Liver (tissue), 9 donors: ENCODE measurements around the gene HLA-F. TPM values are rescaled to one million over a fixed set of nuclear protein-coding genes. Genes with fewer than 3 reads are reported as not detected.

Experiments
- DNase-seq: peaks from one replicate; pipeline ENCODE4 v3.0.0-alpha.2; 2017; ENCODE audit warnings: low spot score
- H3K27ac ChIP-seq, 2 donors: one replicate each; pipeline ENCODE4 v1.7.0; 2013; ENCODE audit warnings: inconsistent platforms in 2 of 2, low read length in 2 of 2, control low read depth in 1 of 2, low read depth in 1 of 2, mild to moderate bottlenecking in 1 of 2
- H3K27me3 ChIP-seq, 4 donors: one replicate each; pipeline versions ENCODE4 v1.6.1 to v1.7.0; 2013; ENCODE audit warnings: low read length in 3 of 4, inconsistent platforms in 1 of 4, mild to moderate bottlenecking in 1 of 4, moderate library complexity in 1 of 4; ENCODE audit not compliant: control insufficient read depth in 4 of 4, insufficient read depth in 4 of 4
- H3K36me3 ChIP-seq, 4 donors: one replicate each; pipeline versions ENCODE4 v1.6.1 to v1.7.0; 2013; ENCODE audit warnings: low read length in 3 of 4, mild to moderate bottlenecking in 3 of 4, low read depth in 1 of 4, moderate library complexity in 1 of 4; ENCODE audit not compliant: control insufficient read depth in 4 of 4, insufficient read depth in 3 of 4
- H3K4me1 ChIP-seq, 4 donors: one replicate each; pipeline versions ENCODE4 v1.6.1 to v1.7.0; 2013; ENCODE audit warnings: low read length in 3 of 4, mild to moderate bottlenecking in 3 of 4, moderate library complexity in 1 of 4; ENCODE audit not compliant: control insufficient read depth in 4 of 4, insufficient read depth in 4 of 4
- H3K4me3 ChIP-seq, 3 donors: one replicate each; pipeline versions ENCODE4 v1.6.1 to v1.7.0; 2013; ENCODE audit warnings: low read length in 3 of 3, control low read depth in 1 of 3, low read depth in 1 of 3, mild to moderate bottlenecking in 1 of 3
- H3K9ac ChIP-seq, 2 donors: one replicate each; pipeline ENCODE4 v1.7.0; 2013; ENCODE audit warnings: low read length in 2 of 2, mild to moderate bottlenecking in 2 of 2, moderate library complexity in 2 of 2, control low read depth in 1 of 2, low read depth in 1 of 2
- H3K9me3 ChIP-seq, 4 donors: one replicate each; pipeline versions ENCODE4 v1.6.1 to v1.7.0; 2013; ENCODE audit warnings: low read length in 3 of 4; ENCODE audit not compliant: control insufficient read depth in 4 of 4
- FOXA1 ChIP-seq: IDR thresholded peaks from 2 replicates; pipeline ENCODE4 v1.6.1; 2016; ENCODE audit warnings: antibody characterized with exemption
- FOXA2 ChIP-seq: IDR thresholded peaks from 2 replicates; pipeline ENCODE4 v1.6.1; 2016; ENCODE audit warnings: antibody characterized with exemption
- GABPA ChIP-seq, 2 donors: IDR thresholded peaks in 1 of 2; conservative IDR thresholded peaks in 1 of 2; 2 replicates each; pipeline ENCODE4 v1.6.1; 2016; ENCODE audit warnings: antibody characterized with exemption in 2 of 2, mild to moderate bottlenecking in 1 of 2, moderate library complexity in 1 of 2
- HNF4A ChIP-seq, 2 donors: conservative IDR thresholded peaks; 2 replicates each; pipeline ENCODE4 v1.6.1; 2016; ENCODE audit warnings: antibody characterized with exemption in 2 of 2, mild to moderate bottlenecking in 2 of 2
- HNF4G ChIP-seq: IDR thresholded peaks from 2 replicates; pipeline ENCODE4 v1.6.1; 2016; ENCODE audit warnings: antibody characterized with exemption
- JUND ChIP-seq, 2 donors: IDR thresholded peaks; 2 replicates each; pipeline ENCODE4 v1.6.1; 2016; ENCODE audit warnings: antibody characterized with exemption in 2 of 2
- NR2F2 ChIP-seq: IDR thresholded peaks from 2 replicates; pipeline ENCODE4 v1.6.1; 2016; ENCODE audit warnings: antibody characterized with exemption
- RAD21 ChIP-seq, 2 donors: IDR thresholded peaks; 2 replicates each; pipeline ENCODE4 v1.6.1; 2016; ENCODE audit warnings: antibody characterized with exemption in 2 of 2, mild to moderate bottlenecking in 2 of 2
- RXRA ChIP-seq, 2 donors: IDR thresholded peaks; 2 replicates each; pipeline ENCODE4 v1.6.1; 2017 to 2018; ENCODE audit warnings: antibody characterized with exemption in 2 of 2, mild to moderate bottlenecking in 1 of 2
- SP1 ChIP-seq: IDR thresholded peaks from 2 replicates; pipeline ENCODE4 v1.6.1; 2018; ENCODE audit warnings: antibody characterized with exemption, mild to moderate bottlenecking
- TAF1 ChIP-seq: conservative IDR thresholded peaks from 2 replicates; pipeline ENCODE4 v1.6.1; 2016; ENCODE audit warnings: antibody characterized with exemption, mild to moderate bottlenecking
- YY1 ChIP-seq: IDR thresholded peaks from 2 replicates; pipeline ENCODE4 v1.6.1; 2016; ENCODE audit warnings: antibody characterized with exemption, mild to moderate bottlenecking
- ZBTB33 ChIP-seq: IDR thresholded peaks from 2 replicates; pipeline ENCODE4 v1.6.1; 2016; ENCODE audit warnings: antibody characterized with exemption
- WGBS: extraction: QIAGEN DNeasy Blood & Tissue Kit; methylation state at CpG from one replicate; pipeline ENCODE4 v1.1.7; 2013; 5-methylcytosine and 5-hydroxymethylcytosine counted together
- polyA plus RNA-seq, 2 donors: library from polyadenylated mRNA; stranded (reverse) in 1 of 2; unstranded in 1 of 2; fragments of 200-250 nt in 1 of 2; fragments of >200 nt in 1 of 2; fragmentation: Nextera tagmentation in 1 of 2; extraction: Ambion mirVana in 1 of 2; gene quantifications; one replicate each; pipeline versions ENCODE4 v1.2.1 to v1.2.3, GENCODE V29; 2013 to 2015
- total RNA-seq, 2 donors: library from RNA; depleted of rRNA; stranded (reverse); fragments of >200 nt; gene quantifications; one replicate each; pipeline ENCODE4 v1.2.3, GENCODE V29; 2014
- TF ChIP-seq, protein P1 (sequence below): fragments of 150-350 bp; IDR thresholded peaks from 2 replicates; pipeline ENCODE4 v1.5.1; 2017; ENCODE audit warnings: improper control_type of control experiment, low read depth, low read length; ENCODE audit not compliant: missing input control
- TF ChIP-seq, protein P2 (sequence below): IDR thresholded peaks from 2 replicates; pipeline ENCODE4 v1.6.1; 2016; ENCODE audit warnings: antibody characterized with exemption, mild to moderate bottlenecking
- donor health status: healthy.
- donor health status: healthy.
- donor health status: healthy.
- donor health status: healthy.
- donor health status: healthy.

The HLA-F gene
- total and polyA plus RNA-seq, 4 donors: 12.1 to 53.0 (median 31.8) TPM

- TF ChIP-seq ZBTB33: no peak
- no peak for TF ChIP-seq NR2F2
- TF ChIP-seq HNF4A (conservative IDR thresholded peaks at IDR 0.05): no peak
- TF ChIP-seq HNF4G: no peak
- no peak for TF ChIP-seq RAD21 (IDR thresholded peaks at IDR 0.05)
- no peak for TF ChIP-seq YY1
These were observed 2.8 kb downstream of the HLA-F start (continued) for GRCh38 chr6:29726001-29726400.

DNA sequence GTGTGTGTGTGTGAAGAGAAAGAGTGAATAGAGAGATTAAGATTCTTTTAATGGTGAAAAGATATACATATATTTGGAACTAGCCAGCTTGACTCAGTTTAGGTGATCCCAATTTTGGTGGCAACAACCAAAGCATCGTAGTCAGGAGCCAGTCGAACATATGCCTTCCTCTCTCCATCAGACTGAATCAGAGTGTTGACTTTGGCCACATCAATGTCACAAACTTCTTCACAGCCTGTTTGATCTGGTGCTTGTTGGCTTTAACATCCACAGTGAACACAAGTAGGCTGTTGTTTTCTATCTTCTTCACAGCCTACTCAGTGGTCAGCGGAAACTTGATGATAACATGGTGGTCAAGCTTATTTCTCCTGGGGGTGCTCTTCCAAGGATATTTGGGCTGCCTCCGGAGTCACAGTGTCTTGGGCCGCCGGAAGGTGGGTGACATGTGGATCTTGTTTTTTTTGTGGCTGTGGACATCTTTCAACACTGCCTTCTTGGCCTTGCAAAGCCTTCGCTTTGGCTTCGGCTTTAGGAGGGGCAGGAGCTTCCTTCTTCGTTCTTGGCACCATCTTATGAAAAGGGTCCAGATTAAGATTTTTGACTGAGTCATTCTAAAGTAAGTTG, 3.4 kb downstream of the HLA-F start:
- H3K27ac ChIP-seq: no peak overlapping the region
- no peak overlapping the region for H3K9ac ChIP-seq
- TF ChIP-seq ZBTB33 (no peak), JUND (IDR thresholded peaks at IDR 0.05) (no peak), RXRA (IDR thresholded peaks at IDR 0.05) (no peak), GABPA (IDR thresholded peaks at IDR 0.05 in 1 of 2, conservative IDR thresholded peaks at IDR 0.05 in 1 of 2) (no peak), SP1 (no peak), YY1 (no peak), HNF4A (conservative IDR thresholded peaks at IDR 0.05) (no peak), RAD21 (IDR thresholded peaks at IDR 0.05) (no peak), FOXA1 (no peak), TAF1 (no peak), NR2F2 (no peak), FOXA2 (no peak)
- TF ChIP-seq, protein P1, sequence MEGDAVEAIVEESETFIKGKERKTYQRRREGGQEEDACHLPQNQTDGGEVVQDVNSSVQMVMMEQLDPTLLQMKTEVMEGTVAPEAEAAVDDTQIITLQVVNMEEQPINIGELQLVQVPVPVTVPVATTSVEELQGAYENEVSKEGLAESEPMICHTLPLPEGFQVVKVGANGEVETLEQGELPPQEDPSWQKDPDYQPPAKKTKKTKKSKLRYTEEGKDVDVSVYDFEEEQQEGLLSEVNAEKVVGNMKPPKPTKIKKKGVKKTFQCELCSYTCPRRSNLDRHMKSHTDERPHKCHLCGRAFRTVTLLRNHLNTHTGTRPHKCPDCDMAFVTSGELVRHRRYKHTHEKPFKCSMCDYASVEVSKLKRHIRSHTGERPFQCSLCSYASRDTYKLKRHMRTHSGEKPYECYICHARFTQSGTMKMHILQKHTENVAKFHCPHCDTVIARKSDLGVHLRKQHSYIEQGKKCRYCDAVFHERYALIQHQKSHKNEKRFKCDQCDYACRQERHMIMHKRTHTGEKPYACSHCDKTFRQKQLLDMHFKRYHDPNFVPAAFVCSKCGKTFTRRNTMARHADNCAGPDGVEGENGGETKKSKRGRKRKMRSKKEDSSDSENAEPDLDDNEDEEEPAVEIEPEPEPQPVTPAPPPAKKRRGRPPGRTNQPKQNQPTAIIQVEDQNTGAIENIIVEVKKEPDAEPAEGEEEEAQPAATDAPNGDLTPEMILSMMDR: no peak
- TF ChIP-seq, protein P2, sequence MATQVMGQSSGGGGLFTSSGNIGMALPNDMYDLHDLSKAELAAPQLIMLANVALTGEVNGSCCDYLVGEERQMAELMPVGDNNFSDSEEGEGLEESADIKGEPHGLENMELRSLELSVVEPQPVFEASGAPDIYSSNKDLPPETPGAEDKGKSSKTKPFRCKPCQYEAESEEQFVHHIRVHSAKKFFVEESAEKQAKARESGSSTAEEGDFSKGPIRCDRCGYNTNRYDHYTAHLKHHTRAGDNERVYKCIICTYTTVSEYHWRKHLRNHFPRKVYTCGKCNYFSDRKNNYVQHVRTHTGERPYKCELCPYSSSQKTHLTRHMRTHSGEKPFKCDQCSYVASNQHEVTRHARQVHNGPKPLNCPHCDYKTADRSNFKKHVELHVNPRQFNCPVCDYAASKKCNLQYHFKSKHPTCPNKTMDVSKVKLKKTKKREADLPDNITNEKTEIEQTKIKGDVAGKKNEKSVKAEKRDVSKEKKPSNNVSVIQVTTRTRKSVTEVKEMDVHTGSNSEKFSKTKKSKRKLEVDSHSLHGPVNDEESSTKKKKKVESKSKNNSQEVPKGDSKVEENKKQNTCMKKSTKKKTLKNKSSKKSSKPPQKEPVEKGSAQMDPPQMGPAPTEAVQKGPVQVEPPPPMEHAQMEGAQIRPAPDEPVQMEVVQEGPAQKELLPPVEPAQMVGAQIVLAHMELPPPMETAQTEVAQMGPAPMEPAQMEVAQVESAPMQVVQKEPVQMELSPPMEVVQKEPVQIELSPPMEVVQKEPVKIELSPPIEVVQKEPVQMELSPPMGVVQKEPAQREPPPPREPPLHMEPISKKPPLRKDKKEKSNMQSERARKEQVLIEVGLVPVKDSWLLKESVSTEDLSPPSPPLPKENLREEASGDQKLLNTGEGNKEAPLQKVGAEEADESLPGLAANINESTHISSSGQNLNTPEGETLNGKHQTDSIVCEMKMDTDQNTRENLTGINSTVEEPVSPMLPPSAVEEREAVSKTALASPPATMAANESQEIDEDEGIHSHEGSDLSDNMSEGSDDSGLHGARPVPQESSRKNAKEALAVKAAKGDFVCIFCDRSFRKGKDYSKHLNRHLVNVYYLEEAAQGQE: no peak
- no peak overlapping the region for H3K4me3 ChIP-seq
- no peaks in the 10 kb centered on the region for H3K27me3 ChIP-seq
- 95% methylated on average over 9 of the region's 9 CpGs for WGBS
- peaks cover 0 to 18% (median 13%) of the 10 kb centered on the region in 4 donors for H3K4me1 ChIP-seq
- no peak for DNase-seq
- H3K36me3 ChIP-seq: peaks cover 5 to 23% (median 12%) of the 10 kb centered on the region in 4 donors
- H3K9me3 ChIP-seq: no peaks in the 10 kb centered on the region
